ENCODE measurements around the gene SCYGR8.

- TF ChIP-seq CTCF (IDR thresholded peaks at IDR 0.05; ENCODE audit: low read depth, low read length) (no peak), POLR2A (IDR thresholded peaks at IDR 0.05; ENCODE audit: extremely low read depth, insufficient read length) (no peak), MAX (IDR thresholded peaks at IDR 0.05; ENCODE audit: low read depth, low read length) (no peak), MYC (IDR thresholded peaks at IDR 0.05; ENCODE audit: low read depth, low read length) (no peak)
These were observed 38.8 kb upstream of the SCYGR8 start for GRCh38 chr2:227706859-227707258.
